Neural cell (in vitro differentiated cells): ENCODE measurements around the gene COX8A. TPM values are rescaled to one million over a fixed set of nuclear protein-coding genes. Genes with fewer than 3 reads are reported as not detected.

Experiments
- H2AFZ ChIP-seq: fragments of 200-600, 300-800 bp; sonication (generic), shearing (Covaris generic); 2 replicates; pipeline ENCODE4 v1.6.0; 2014; ENCODE audit warnings: low read depth, mild to moderate bottlenecking, antibody characterized with exemption, low read length, moderate library complexity
- H3F3A ChIP-seq: fragments of 200-600 bp; shearing (Covaris generic); 2 replicates; pipeline ENCODE4 v1.6.1; 2016; ENCODE audit warnings: mild to moderate bottlenecking, moderate library complexity, mixed read lengths, antibody characterized with exemption, low read length; ENCODE audit not compliant: insufficient read depth, poor library complexity, severe bottlenecking
- H3K27ac ChIP-seq: fragments of 200-600, 300-800 bp; sonication (generic), shearing (Covaris generic); 2 replicates; pipeline ENCODE4 v1.5.1; 2014; ENCODE audit warnings: mild to moderate bottlenecking, low read length, moderate library complexity
- H3K27me3 ChIP-seq: fragments of 300-800, 200-600 bp; sonication (generic), shearing (Covaris generic); 2 replicates; pipeline ENCODE4 v1.6.0; 2014; ENCODE audit warnings: mild to moderate bottlenecking, low read depth, low read length, moderate library complexity; ENCODE audit not compliant: insufficient read depth
- H3K36me3 ChIP-seq: fragments of 300-800, 200-600 bp; sonication (generic), shearing (Covaris generic); 2 replicates; pipeline ENCODE4 v1.5.1; 2014; ENCODE audit warnings: mild to moderate bottlenecking, antibody characterized with exemption, low read length, moderate library complexity; ENCODE audit not compliant: insufficient read depth
- H3K4me2 ChIP-seq: fragments of 300-800, 200-600 bp; sonication (generic), shearing (Covaris generic); 2 replicates; pipeline ENCODE4 v1.6.0; 2014; ENCODE audit warnings: mild to moderate bottlenecking, low read length
- H3K4me3 ChIP-seq: fragments of 300-800, 200-600 bp; sonication (generic), shearing (Covaris generic); 2 replicates; pipeline ENCODE4 v1.5.1; 2014; ENCODE audit warnings: mild to moderate bottlenecking, low read length, moderate library complexity
- H3K79me2 ChIP-seq: fragments of 200-600 bp; shearing (Covaris generic); replicated peaks from 2 replicates; pipeline ENCODE4 v1.6.0; 2014; ENCODE audit warnings: mild to moderate bottlenecking, low read length, moderate library complexity; ENCODE audit not compliant: insufficient read depth
- H3K9ac ChIP-seq: fragments of 300-800, 200-600 bp; sonication (generic), shearing (Covaris generic); 2 replicates; pipeline ENCODE4 v1.6.1; 2016; ENCODE audit warnings: mild to moderate bottlenecking, low read length, mixed read lengths
- H3K9me2 ChIP-seq: fragments of 200-600 bp; shearing (Covaris generic); 2 replicates; pipeline ENCODE4 v1.6.1; 2016; ENCODE audit warnings: mild to moderate bottlenecking, low read length, mixed read lengths; ENCODE audit not compliant: insufficient read depth
- H3K9me3 ChIP-seq: fragments of 200-600, 300-800 bp; sonication (generic), shearing (Covaris generic); 2 replicates; pipeline ENCODE4 v1.6.1; 2016; ENCODE audit warnings: mild to moderate bottlenecking, mixed run types, low read length, moderate library complexity, mixed read lengths
- H4K20me1 ChIP-seq: fragments of 200-600 bp; shearing (Covaris generic); 2 replicates; pipeline ENCODE4 v1.6.1; 2016; ENCODE audit warnings: mild to moderate bottlenecking, mixed run types; ENCODE audit not compliant: insufficient read depth
- CTCF ChIP-seq: fragments of 450-650 bp; IDR thresholded peaks from 2 replicates; pipeline ENCODE4 v1.5.1; 2014; ENCODE audit warnings: antibody characterized with exemption, mild to moderate bottlenecking, moderate library complexity; ENCODE audit not compliant: poor library complexity, severe bottlenecking
- EP300 ChIP-seq: fragments of 450-650 bp; conservative IDR thresholded peaks from 2 replicates; pipeline ENCODE4 v1.6.1; 2014; ENCODE audit warnings: antibody characterized with exemption, mild to moderate bottlenecking, moderate library complexity; ENCODE audit not compliant: poor library complexity, severe bottlenecking
- EZH2 ChIP-seq: fragments of 200-600, 300-800 bp; shearing (Covaris generic), sonication (generic); IDR thresholded peaks from 2 replicates; pipeline ENCODE4 v1.6.1; 2014; ENCODE audit warnings: antibody characterized with exemption, low read length, borderline replicate concordance, mild to moderate bottlenecking; ENCODE audit not compliant: insufficient read depth, poor library complexity, severe bottlenecking
- MXI1 ChIP-seq: fragments of 450-650 bp; conservative IDR thresholded peaks from 2 replicates; pipeline ENCODE4 v1.6.1; 2014; ENCODE audit warnings: antibody characterized with exemption, mild to moderate bottlenecking; ENCODE audit not compliant: poor library complexity, severe bottlenecking
- POLR2AphosphoS5 ChIP-seq: IDR thresholded peaks from 2 replicates; pipeline ENCODE4 v1.6.1; 2012
- RAD21 ChIP-seq: fragments of 450-650 bp; conservative IDR thresholded peaks from 2 replicates; pipeline ENCODE4 v1.6.1; 2014; ENCODE audit warnings: antibody characterized with exemption, mild to moderate bottlenecking, moderate library complexity
- REST ChIP-seq: IDR thresholded peaks from 2 replicates; pipeline ENCODE4 v1.6.1; 2012; ENCODE audit warnings: borderline replicate concordance
- SMC3 ChIP-seq: fragments of 450-650 bp; conservative IDR thresholded peaks from 2 replicates; pipeline ENCODE4 v1.6.1; 2014; ENCODE audit warnings: antibody characterized with exemption, mild to moderate bottlenecking, moderate library complexity; ENCODE audit not compliant: poor library complexity
- TAF1 ChIP-seq: IDR thresholded peaks from 2 replicates; pipeline ENCODE4 v1.6.1; 2012; ENCODE audit warnings: low read depth
- polyA plus RNA-seq: library from polyadenylated mRNA; depleted of rRNA; stranded (reverse); fragments of >200 nt; gene quantifications from 2 replicates; pipeline ENCODE4 v1.2.3, GENCODE V29; 2014

COX8A gene
- polyA plus RNA-seq, 1 donor from 2014 or later = 863 TPM

- no peak for TF ChIP-seq SMC3
- no peak for TF ChIP-seq RAD21
- no peak for TF ChIP-seq TAF1
- TF ChIP-seq CTCF = no peak
- no peak for TF ChIP-seq MXI1
- no peak for TF ChIP-seq REST
- no peak for TF ChIP-seq EP300
- TF ChIP-seq EZH2 = no peak
- TF ChIP-seq POLR2AphosphoS5 = no peak
- no peaks in the 10 kb centered on the region for H3K9me3 ChIP-seq
- no peak overlapping the region for H3K27ac ChIP-seq
- H3K9ac ChIP-seq = no peak overlapping the region
- H3K79me2 ChIP-seq = no peaks in the 10 kb centered on the region
- no peaks in the 10 kb centered on the region for H3F3A ChIP-seq
- no peak overlapping the region for H3K4me3 ChIP-seq
- no peaks in the 10 kb centered on the region for H3K36me3 ChIP-seq
- no peak overlapping the region for H3K4me2 ChIP-seq
- no peaks in the 10 kb centered on the region for H4K20me1 ChIP-seq
- no peaks in the 10 kb centered on the region for H3K9me2 ChIP-seq
- H3K27me3 ChIP-seq = no peaks in the 10 kb centered on the region
- H2AFZ ChIP-seq = no peak overlapping the region
Measured at GRCh38 chr11:64014356-64014755, 39.9 kb downstream of the COX8A start.

GRCh38 chr11:64015510-64015909, 41.1 kb downstream of the COX8A start:
- H2AFZ ChIP-seq = no peak overlapping the region
- no peaks in the 10 kb centered on the region for H3K27me3 ChIP-seq
- H3K9ac ChIP-seq = no peak overlapping the region
- H3F3A ChIP-seq = no peaks in the 10 kb centered on the region
- no peaks in the 10 kb centered on the region for H3K36me3 ChIP-seq
- H3K9me3 ChIP-seq = no peaks in the 10 kb centered on the region
- H3K27ac ChIP-seq = no peak overlapping the region
- H4K20me1 ChIP-seq = no peaks in the 10 kb centered on the region
- H3K9me2 ChIP-seq = no peaks in the 10 kb centered on the region
- H3K4me2 ChIP-seq = no peak overlapping the region
- no peak overlapping the region for H3K4me3 ChIP-seq
- no peak for TF ChIP-seq REST
- TF ChIP-seq POLR2AphosphoS5 = no peak
- no peak for TF ChIP-seq CTCF
- no peak for TF ChIP-seq SMC3
- no peak for TF ChIP-seq RAD21
- no peak for TF ChIP-seq TAF1
- H3K79me2 ChIP-seq = no peaks in the 10 kb centered on the region
